Natural killer cell (primary cell): ENCODE results near the gene INPP5F. TPM values are rescaled to one million over a fixed set of nuclear protein-coding genes. Genes with fewer than 3 reads are reported as not detected.

Experiments used
- ATAC-seq, 3 donors: fragments of 150-1000 bp in 2 of 3; fragments of 200-7000 bp in 1 of 3; cut with Tn5 transposase; 1 replicate in 1 of 3; 2 replicates in 2 of 3; pipeline ENCODE4 v1.10.0; 2021; ENCODE audit warnings: mild to moderate bottlenecking in 2 of 3, moderate library complexity in 2 of 3
- DNase-seq, 2 donors: peaks; one replicate each; pipeline versions ENCODE4 v3.0.0 to v3.0.0-alpha.2; 2013 to 2021; ENCODE audit warnings: mixed read lengths in 1 of 2
- H3K27ac ChIP-seq: one replicate; pipeline ENCODE4 v1.5.1; 2013; ENCODE audit warnings: mild to moderate bottlenecking, low read length
- H3K27me3 ChIP-seq: one replicate; pipeline ENCODE4 v1.6.1; 2013; ENCODE audit warnings: low read length; ENCODE audit not compliant: control insufficient read depth, insufficient read depth
- H3K36me3 ChIP-seq: one replicate; pipeline ENCODE4 v1.6.1; 2013; ENCODE audit warnings: low read length; ENCODE audit not compliant: control insufficient read depth, insufficient read depth
- H3K4me1 ChIP-seq: one replicate; pipeline ENCODE4 v1.6.1; 2013; ENCODE audit warnings: low read length; ENCODE audit not compliant: control insufficient read depth, insufficient read depth
- H3K4me3 ChIP-seq: one replicate; pipeline ENCODE4 v1.5.1; 2013; ENCODE audit warnings: low read length
- H3K9me3 ChIP-seq: one replicate; pipeline ENCODE4 v1.6.1; 2013; ENCODE audit warnings: low read length; ENCODE audit not compliant: control insufficient read depth, insufficient read depth
- H3K27ac Mint-ChIP-seq, 2 donors: one replicate each; pipeline ENCODE4 v1.8.0; 2022; ENCODE audit warnings: mild to moderate bottlenecking in 2 of 2, mixed read lengths in 2 of 2, moderate library complexity in 1 of 2
- H3K27me3 Mint-ChIP-seq, 2 donors: one replicate each; pipeline ENCODE4 v1.8.0; 2022; ENCODE audit warnings: low read depth in 2 of 2, mixed read lengths in 2 of 2
- H3K36me3 Mint-ChIP-seq: one replicate; pipeline ENCODE4 v1.8.0; 2022; ENCODE audit warnings: mixed read lengths
- H3K4me1 Mint-ChIP-seq, 2 donors: one replicate each; pipeline ENCODE4 v1.8.0; 2022; ENCODE audit warnings: mixed read lengths in 2 of 2
- H3K4me3 Mint-ChIP-seq: one replicate; pipeline ENCODE4 v1.8.0; 2022; ENCODE audit warnings: mild to moderate bottlenecking, moderate library complexity, mixed read lengths
- H3K9me3 Mint-ChIP-seq, 2 donors: one replicate each; pipeline ENCODE4 v1.8.0; 2022; ENCODE audit warnings: mixed read lengths in 2 of 2
- CTCF ChIP-seq: fragments of 200-600 bp; IDR thresholded peaks from one replicate; pipeline ENCODE4 v1.8.0; 2022; ENCODE audit warnings: antibody characterized with exemption
- WGBS: methylation state at CpG from one replicate; pipeline ENCODE4 v1.1.7; 2013; ENCODE audit warnings: missing lambda C conversion rate; ENCODE audit not compliant: insufficient coverage; 5-methylcytosine and 5-hydroxymethylcytosine counted together
- intact Hi-C: fragments of 100-400 bp; cut with micrococcal nuclease; formaldehyde crosslinking; loops from one replicate; pipeline ENCODE4 v1.14.2; 2022
- total RNA-seq, 4 donors: library from RNA; stranded (reverse); fragments of 120-200 nt in 1 of 4; gene quantifications; one replicate each; pipeline versions ENCODE4 v1.2.3 to v1.2.4, GENCODE V29; 2013 to 2022

INPP5F gene
- total RNA-seq, 3 donors from 2014 or later (not counting 1 experiment from before 2014, with no cell fraction given): 12.8 to 18.2 (median 15.8) TPM

GRCh38 chr10:119742947-119743648 lies 17.2 kb downstream of the INPP5F start:
- Mint-ChIP-seq H3K36me3 (no peaks in the 10 kb centered on the region), H3K9me3 (no peaks in the 10 kb centered on the region), H3K27me3 (no peaks in the 10 kb centered on the region), H3K27ac (no peak overlapping the region), H3K4me1 (peaks cover 13 to 16% of the 10 kb centered on the region in 2 donors), H3K4me3 (no peak overlapping the region)
- ATAC-seq (no peak), DNase-seq (no peak)
- no peak for TF ChIP-seq CTCF
- 88% methylated on average over 8 of the region's 8 CpGs for WGBS
- Histone ChIP-seq H3K27ac (no peak overlapping the region), H3K4me1 (no peaks in the 10 kb centered on the region), H3K9me3 (no peaks in the 10 kb centered on the region), H3K27me3 (no peaks in the 10 kb centered on the region), H3K4me3 (no peak overlapping the region), H3K36me3 (no peaks in the 10 kb centered on the region)
- intact Hi-C loops: no loop called here

- no peaks in the 10 kb centered on the region for H3K27me3 Mint-ChIP-seq
These were observed 22.1 kb downstream of the INPP5F start for GRCh38 chr10:119747940-119748339.

GRCh38 chr10:119748871-119749270 lies 23.0 kb downstream of the INPP5F start:
- no peaks in the 10 kb centered on the region for H3K27me3 ChIP-seq
- DNase-seq (no peak), ATAC-seq (no peak)
- peaks cover 6 to 11% of the 10 kb centered on the region in 2 donors for H3K4me1 Mint-ChIP-seq
- no peaks in the 10 kb centered on the region for H3K36me3 Mint-ChIP-seq
- no peaks in the 10 kb centered on the region for H3K9me3 Mint-ChIP-seq
- no peak for TF ChIP-seq CTCF
- H3K36me3 ChIP-seq: no peaks in the 10 kb centered on the region
- no peak overlapping the region for H3K27ac ChIP-seq
- no peaks in the 10 kb centered on the region for H3K27me3 Mint-ChIP-seq
- no peaks in the 10 kb centered on the region for H3K9me3 ChIP-seq
- H3K4me3 Mint-ChIP-seq: no peak overlapping the region
- H3K4me3 ChIP-seq: no peak overlapping the region
- no peaks in the 10 kb centered on the region for H3K4me1 ChIP-seq
- intact Hi-C loops: no loop called here
- WGBS: 96% methylated on average over 11 of the region's 12 CpGs
- no peak overlapping the region for H3K27ac Mint-ChIP-seq

More at GRCh38 chr10:119747940-119748339, 22.1 kb downstream of the INPP5F start:
- Histone ChIP-seq H3K4me1 (no peaks in the 10 kb centered on the region), H3K27me3 (no peaks in the 10 kb centered on the region), H3K4me3 (no peak overlapping the region), H3K36me3 (no peaks in the 10 kb centered on the region), H3K9me3 (no peaks in the 10 kb centered on the region), H3K27ac (no peak overlapping the region)
- H3K36me3 Mint-ChIP-seq: no peaks in the 10 kb centered on the region
- no peak overlapping the region for H3K27ac Mint-ChIP-seq
- DNase-seq (no peak), ATAC-seq (no peak)
- no peak for TF ChIP-seq CTCF
- WGBS: 96% methylated on average over 12 of the region's 12 CpGs
- no peak overlapping the region for H3K4me3 Mint-ChIP-seq
- intact Hi-C loops: no loop called here
- no peaks in the 10 kb centered on the region for H3K9me3 Mint-ChIP-seq
- peaks cover 6 to 15% of the 10 kb centered on the region in 2 donors for H3K4me1 Mint-ChIP-seq

- peaks cover 6 to 11% of the 10 kb centered on the region in 2 donors for H3K4me1 Mint-ChIP-seq
- H3K27ac Mint-ChIP-seq: no peak overlapping the region
- no peak for DNase-seq
- Histone ChIP-seq H3K36me3 (no peaks in the 10 kb centered on the region), H3K27ac (no peak overlapping the region), H3K4me3 (no peak overlapping the region), H3K27me3 (no peaks in the 10 kb centered on the region), H3K9me3 (no peaks in the 10 kb centered on the region), H3K4me1 (no peaks in the 10 kb centered on the region)
- no peak for ATAC-seq
- 95% methylated on average over 7 of the region's 7 CpGs for WGBS
- TF ChIP-seq CTCF: no peak
- H3K36me3 Mint-ChIP-seq: no peaks in the 10 kb centered on the region
- no peak overlapping the region for H3K4me3 Mint-ChIP-seq
- no peaks in the 10 kb centered on the region for H3K9me3 Mint-ChIP-seq
- H3K27me3 Mint-ChIP-seq: no peaks in the 10 kb centered on the region
- intact Hi-C loops: no loop called here
These were observed 23.6 kb downstream of the INPP5F start for GRCh38 chr10:119749455-119749854.
